ENCODE measurements around the gene ZNF385C.

ZNF385C gene

DNA sequence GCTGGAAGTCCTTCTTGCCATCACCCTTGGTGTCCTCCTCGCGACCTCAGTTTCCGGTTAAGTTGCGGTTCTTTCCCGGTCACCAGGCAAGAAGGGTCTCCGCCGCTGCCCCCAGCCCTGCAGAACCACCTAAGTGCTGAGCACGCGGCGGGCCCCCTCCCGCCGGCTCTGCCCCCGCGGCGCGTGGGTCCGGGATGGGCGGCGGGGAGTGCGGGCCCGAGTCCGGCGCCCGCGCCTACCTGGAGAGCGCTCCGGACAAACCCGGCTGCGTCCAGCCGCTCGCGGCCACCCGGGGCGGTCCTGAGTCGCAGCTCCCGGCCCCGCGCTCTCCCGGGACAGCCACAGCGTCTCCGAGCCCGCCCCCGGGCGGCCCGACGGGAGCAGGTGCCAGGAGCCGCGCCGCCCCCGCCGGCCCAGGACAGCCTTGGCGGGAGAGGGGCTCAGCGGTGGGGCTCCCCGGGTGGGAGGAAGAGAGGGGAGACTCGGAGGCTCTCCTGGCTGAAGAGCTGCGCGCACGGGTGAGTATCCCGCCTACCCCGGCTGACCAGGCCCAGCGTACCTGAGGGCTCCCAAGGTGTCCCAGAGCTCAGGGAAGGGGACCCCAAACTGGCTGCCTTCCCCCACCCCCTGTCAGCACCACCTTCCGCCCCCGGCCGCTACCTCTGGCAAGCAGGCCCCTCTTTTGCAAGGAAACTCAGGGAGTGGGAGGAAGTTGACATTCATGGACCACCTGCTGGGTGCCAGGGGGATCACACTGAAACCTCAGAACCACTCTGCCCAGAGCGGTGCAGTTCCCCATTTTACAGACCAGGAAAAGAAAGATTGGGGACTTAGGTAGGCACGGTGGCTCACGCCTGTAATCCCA is 25.7 kb downstream of the ZNF385C start:
- Histone ChIP-seq H3K4me3 (replicated peaks; ENCODE audit: insufficient read depth, low read length) (peak overlapping the region; percentile 24), H3K27me3 (ENCODE audit: insufficient read depth, poor library complexity, severe bottlenecking) (peaks cover 12% of the 10 kb centered on the region), H3K27ac (replicated peaks) (no peak overlapping the region)
- no peak for TF ChIP-seq POLR2AphosphoS5 (IDR thresholded peaks at IDR 0.05; ENCODE audit: low read depth)
- TF ChIP-seq SPI1 (IDR thresholded peaks at IDR 0.05; ENCODE audit: borderline replicate concordance, low read depth): peak; percentile 68
- DNase-seq (ENCODE audit: low read depth in 1 of 2, low spot score in 1 of 2): peak in 1 of 2 experiments; percentile 6

DNA sequence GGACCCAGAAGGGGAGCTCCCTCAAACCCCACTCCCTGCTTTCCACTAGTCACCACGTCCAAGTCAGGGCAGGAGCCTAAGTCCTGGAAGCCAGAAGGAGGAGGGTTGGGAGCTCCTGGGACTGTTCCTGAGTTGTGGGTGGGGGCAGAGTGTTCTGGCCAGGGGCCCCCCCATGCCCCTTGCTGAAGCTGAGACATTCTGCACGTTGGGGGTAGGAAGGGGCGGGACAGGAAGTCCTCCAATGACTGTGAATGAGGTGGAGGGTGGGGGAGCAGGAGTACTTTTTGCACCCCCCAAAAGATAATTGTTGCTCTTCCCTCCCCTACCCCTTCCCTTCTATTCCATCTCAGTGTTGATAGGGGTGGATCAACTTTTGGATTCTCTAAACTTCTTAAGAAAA is 26.5 kb downstream of the ZNF385C start:
- H3K27ac ChIP-seq (replicated peaks): no peak overlapping the region
- no peak for DNase-seq (ENCODE audit: low read depth in 1 of 2, low spot score in 1 of 2)
- peaks cover 12% of the 10 kb centered on the region for H3K27me3 ChIP-seq (ENCODE audit: insufficient read depth, poor library complexity, severe bottlenecking)
- H3K4me3 ChIP-seq (replicated peaks; ENCODE audit: insufficient read depth, low read length): no peak overlapping the region
- no peak for TF ChIP-seq SPI1 (IDR thresholded peaks at IDR 0.05; ENCODE audit: borderline replicate concordance, low read depth)
- no peak for TF ChIP-seq POLR2AphosphoS5 (IDR thresholded peaks at IDR 0.05; ENCODE audit: low read depth)
- TF ChIP-seq, protein P1, sequence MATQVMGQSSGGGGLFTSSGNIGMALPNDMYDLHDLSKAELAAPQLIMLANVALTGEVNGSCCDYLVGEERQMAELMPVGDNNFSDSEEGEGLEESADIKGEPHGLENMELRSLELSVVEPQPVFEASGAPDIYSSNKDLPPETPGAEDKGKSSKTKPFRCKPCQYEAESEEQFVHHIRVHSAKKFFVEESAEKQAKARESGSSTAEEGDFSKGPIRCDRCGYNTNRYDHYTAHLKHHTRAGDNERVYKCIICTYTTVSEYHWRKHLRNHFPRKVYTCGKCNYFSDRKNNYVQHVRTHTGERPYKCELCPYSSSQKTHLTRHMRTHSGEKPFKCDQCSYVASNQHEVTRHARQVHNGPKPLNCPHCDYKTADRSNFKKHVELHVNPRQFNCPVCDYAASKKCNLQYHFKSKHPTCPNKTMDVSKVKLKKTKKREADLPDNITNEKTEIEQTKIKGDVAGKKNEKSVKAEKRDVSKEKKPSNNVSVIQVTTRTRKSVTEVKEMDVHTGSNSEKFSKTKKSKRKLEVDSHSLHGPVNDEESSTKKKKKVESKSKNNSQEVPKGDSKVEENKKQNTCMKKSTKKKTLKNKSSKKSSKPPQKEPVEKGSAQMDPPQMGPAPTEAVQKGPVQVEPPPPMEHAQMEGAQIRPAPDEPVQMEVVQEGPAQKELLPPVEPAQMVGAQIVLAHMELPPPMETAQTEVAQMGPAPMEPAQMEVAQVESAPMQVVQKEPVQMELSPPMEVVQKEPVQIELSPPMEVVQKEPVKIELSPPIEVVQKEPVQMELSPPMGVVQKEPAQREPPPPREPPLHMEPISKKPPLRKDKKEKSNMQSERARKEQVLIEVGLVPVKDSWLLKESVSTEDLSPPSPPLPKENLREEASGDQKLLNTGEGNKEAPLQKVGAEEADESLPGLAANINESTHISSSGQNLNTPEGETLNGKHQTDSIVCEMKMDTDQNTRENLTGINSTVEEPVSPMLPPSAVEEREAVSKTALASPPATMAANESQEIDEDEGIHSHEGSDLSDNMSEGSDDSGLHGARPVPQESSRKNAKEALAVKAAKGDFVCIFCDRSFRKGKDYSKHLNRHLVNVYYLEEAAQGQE (IDR thresholded peaks at IDR 0.05; ENCODE audit: insufficient replicate concordance, low read depth): no peak
- no peak for TF ChIP-seq GABPA (IDR thresholded peaks at IDR 0.05; ENCODE audit: low read depth)
- TF ChIP-seq, protein P2, sequence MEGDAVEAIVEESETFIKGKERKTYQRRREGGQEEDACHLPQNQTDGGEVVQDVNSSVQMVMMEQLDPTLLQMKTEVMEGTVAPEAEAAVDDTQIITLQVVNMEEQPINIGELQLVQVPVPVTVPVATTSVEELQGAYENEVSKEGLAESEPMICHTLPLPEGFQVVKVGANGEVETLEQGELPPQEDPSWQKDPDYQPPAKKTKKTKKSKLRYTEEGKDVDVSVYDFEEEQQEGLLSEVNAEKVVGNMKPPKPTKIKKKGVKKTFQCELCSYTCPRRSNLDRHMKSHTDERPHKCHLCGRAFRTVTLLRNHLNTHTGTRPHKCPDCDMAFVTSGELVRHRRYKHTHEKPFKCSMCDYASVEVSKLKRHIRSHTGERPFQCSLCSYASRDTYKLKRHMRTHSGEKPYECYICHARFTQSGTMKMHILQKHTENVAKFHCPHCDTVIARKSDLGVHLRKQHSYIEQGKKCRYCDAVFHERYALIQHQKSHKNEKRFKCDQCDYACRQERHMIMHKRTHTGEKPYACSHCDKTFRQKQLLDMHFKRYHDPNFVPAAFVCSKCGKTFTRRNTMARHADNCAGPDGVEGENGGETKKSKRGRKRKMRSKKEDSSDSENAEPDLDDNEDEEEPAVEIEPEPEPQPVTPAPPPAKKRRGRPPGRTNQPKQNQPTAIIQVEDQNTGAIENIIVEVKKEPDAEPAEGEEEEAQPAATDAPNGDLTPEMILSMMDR (IDR thresholded peaks at IDR 0.05; ENCODE audit: insufficient read depth, low read length): no peak

DNA sequence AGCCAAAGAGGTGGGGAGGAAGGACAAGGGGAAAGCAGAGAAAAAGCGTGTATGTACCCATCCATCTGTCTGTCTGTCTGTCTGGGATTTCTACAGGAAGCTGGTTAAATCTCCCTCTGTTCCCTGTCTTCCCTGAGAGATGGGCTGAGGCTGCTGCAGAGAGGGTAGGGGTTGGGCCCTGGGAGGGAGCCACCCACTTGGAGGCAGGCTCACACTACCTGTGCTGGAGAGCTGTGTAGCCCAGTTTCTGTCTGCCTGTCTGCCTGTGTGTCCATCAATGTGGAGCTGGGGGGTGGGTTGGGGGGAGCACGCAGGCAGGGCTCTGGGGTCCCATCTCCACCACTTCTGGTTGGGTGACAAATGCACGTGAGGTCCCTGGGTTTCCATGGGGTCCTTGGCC is 29.3 kb downstream of the ZNF385C start:
- no peak overlapping the region for H3K27ac ChIP-seq (replicated peaks)
- no peak overlapping the region for H3K4me3 ChIP-seq (replicated peaks; ENCODE audit: insufficient read depth, low read length)
- no peak for DNase-seq (ENCODE audit: low read depth in 1 of 2, low spot score in 1 of 2)
- H3K27me3 ChIP-seq (ENCODE audit: insufficient read depth, poor library complexity, severe bottlenecking): peaks cover 12% of the 10 kb centered on the region
- TF ChIP-seq, protein P1 (IDR thresholded peaks at IDR 0.05; ENCODE audit: insufficient replicate concordance, low read depth): no peak
- TF ChIP-seq, protein P2 (IDR thresholded peaks at IDR 0.05; ENCODE audit: insufficient read depth, low read length): no peak
- no peak for TF ChIP-seq POLR2AphosphoS5 (IDR thresholded peaks at IDR 0.05; ENCODE audit: low read depth)
- no peak for TF ChIP-seq GABPA (IDR thresholded peaks at IDR 0.05; ENCODE audit: low read depth)
- TF ChIP-seq SPI1 (IDR thresholded peaks at IDR 0.05; ENCODE audit: borderline replicate concordance, low read depth): no peak

DNA sequence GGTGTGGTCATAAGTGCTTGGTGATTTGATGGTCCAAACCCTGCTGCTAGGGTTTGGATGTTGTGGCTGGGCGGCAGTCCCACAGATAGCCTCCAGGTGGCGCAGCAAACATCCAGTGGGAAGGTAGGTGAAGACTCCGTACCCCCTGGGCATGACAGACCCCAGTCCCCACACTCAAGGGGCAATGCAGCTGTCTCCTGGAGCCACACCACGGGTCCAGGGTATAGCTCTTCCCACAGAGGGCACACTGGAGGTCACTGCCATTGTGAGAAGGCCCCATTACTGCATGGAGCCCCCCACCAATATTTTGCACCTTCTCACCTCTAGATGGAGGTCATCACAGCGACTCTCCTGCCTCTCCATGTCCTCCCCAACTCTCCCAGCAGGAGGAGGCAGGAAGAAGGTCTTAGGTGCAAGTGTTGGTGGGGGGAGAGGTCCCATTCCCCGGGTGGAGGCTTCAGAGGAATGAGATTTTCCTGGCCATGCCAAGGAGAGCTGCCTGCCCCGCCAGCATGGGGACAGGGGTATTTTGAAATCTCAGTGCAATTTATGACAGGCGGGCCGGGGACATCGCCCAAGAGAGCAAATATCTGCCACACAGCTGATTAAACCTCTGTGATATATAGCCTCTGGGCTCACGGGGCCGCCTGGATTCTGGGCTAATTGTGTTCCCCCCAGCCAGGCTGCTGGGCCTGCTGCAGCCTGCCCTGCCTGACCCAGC is 30.7 kb downstream of the ZNF385C start:
- DNase-seq (ENCODE audit: low read depth in 1 of 2, low spot score in 1 of 2): peak in 1 of 2 experiments; percentile 53
- H3K27me3 ChIP-seq (ENCODE audit: insufficient read depth, poor library complexity, severe bottlenecking): peaks cover 9% of the 10 kb centered on the region
- TF ChIP-seq GABPA (IDR thresholded peaks at IDR 0.05; ENCODE audit: low read depth): no peak
- TF ChIP-seq, protein P2 (IDR thresholded peaks at IDR 0.05; ENCODE audit: insufficient read depth, low read length): peak; percentile 96
- no peak for TF ChIP-seq SPI1 (IDR thresholded peaks at IDR 0.05; ENCODE audit: borderline replicate concordance, low read depth)
- TF ChIP-seq, protein P1 (IDR thresholded peaks at IDR 0.05; ENCODE audit: insufficient replicate concordance, low read depth): no peak
- no peak overlapping the region for H3K27ac ChIP-seq (replicated peaks)
- H3K4me3 ChIP-seq (replicated peaks; ENCODE audit: insufficient read depth, low read length): no peak overlapping the region
